KMS-11 (cell line): ENCODE data around the gene NUP214.

Experiments used
- H2AFZ ChIP-seq: fragments of 200-600 bp; sonication (generic); 2 replicates; pipeline ENCODE4 v1.6.1; 2016; ENCODE audit warnings: antibody characterized with exemption, mixed run types, low read depth
- H3K27ac ChIP-seq: fragments of 200-600 bp; sonication (generic); 2 replicates; pipeline ENCODE4 v1.6.1; 2016; ENCODE audit warnings: mild to moderate bottlenecking, mixed run types
- H3K27me3 ChIP-seq: fragments of 200-600 bp; sonication (generic); 2 replicates; pipeline ENCODE4 v1.6.1; 2017; ENCODE audit warnings: mild to moderate bottlenecking, low read depth, mixed run types, moderate library complexity; ENCODE audit not compliant: insufficient read depth
- H3K36me3 ChIP-seq: fragments of 200-600 bp; sonication (generic); 2 replicates; pipeline ENCODE4 v1.6.1; 2017; ENCODE audit warnings: mild to moderate bottlenecking, mixed run types; ENCODE audit not compliant: insufficient read depth
- H3K4me1 ChIP-seq: fragments of 200-600 bp; sonication (generic); 2 replicates; pipeline ENCODE4 v1.6.1; 2016; ENCODE audit warnings: mild to moderate bottlenecking, low read depth, mixed run types; ENCODE audit not compliant: poor library complexity, severe bottlenecking
- H3K4me2 ChIP-seq: fragments of 200-600 bp; sonication (generic); 2 replicates; pipeline ENCODE4 v1.7.0; 2016; ENCODE audit warnings: mild to moderate bottlenecking, mixed run types
- H3K4me3 ChIP-seq: fragments of 200-600 bp; sonication (generic); IDR thresholded peaks from 2 replicates; pipeline ENCODE4 v1.6.1; 2017; ENCODE audit warnings: low read depth, low read length, mixed read lengths; ENCODE audit not compliant: insufficient read depth
- H3K79me2 ChIP-seq: fragments of 200-600 bp; sonication (generic); 2 replicates; pipeline ENCODE4 v1.6.1; 2016; ENCODE audit warnings: low read depth, mixed run types; ENCODE audit not compliant: insufficient read depth
- H3K9ac ChIP-seq: fragments of 200-600 bp; sonication (generic); 2 replicates; pipeline ENCODE4 v1.6.1; 2016; ENCODE audit warnings: mild to moderate bottlenecking, mixed run types
- H4K20me1 ChIP-seq: fragments of 200-600 bp; sonication (generic); 2 replicates; pipeline ENCODE4 v1.6.1; 2016; ENCODE audit warnings: mild to moderate bottlenecking, mixed run types; ENCODE audit not compliant: insufficient read depth
- CTCF ChIP-seq: fragments of 200-600 bp; sonication (generic); conservative IDR thresholded peaks from 2 replicates; pipeline ENCODE4 v1.6.1; 2017; ENCODE audit warnings: low read depth, mild to moderate bottlenecking, antibody characterized with exemption, low read length, moderate library complexity, mixed read lengths

NUP214 gene

GRCh38 chr9:131101207-131101964 is 24.0 kb upstream of the NUP214 start:
- Histone ChIP-seq H3K79me2 (no peaks in the 10 kb centered on the region), H3K4me1 (no peaks in the 10 kb centered on the region), H3K4me3 (no peak overlapping the region), H3K27ac (no peak overlapping the region), H3K4me2 (no peak overlapping the region), H3K9ac (no peak overlapping the region), H3K27me3 (peaks cover 9% of the 10 kb centered on the region; the same call in 1 of the 2 replicates), H4K20me1 (no peaks in the 10 kb centered on the region), H2AFZ (no peak overlapping the region), H3K36me3 (no peaks in the 10 kb centered on the region)
- no peak for TF ChIP-seq CTCF

GRCh38 chr9:131103024-131103423 is 22.4 kb upstream of the NUP214 start:
- no peak for TF ChIP-seq CTCF
- Histone ChIP-seq H3K4me3 (no peak overlapping the region), H3K27ac (no peak overlapping the region), H3K4me2 (no peak overlapping the region), H3K27me3 (peaks cover 9% of the 10 kb centered on the region; the same call in 1 of the 2 replicates), H3K9ac (no peak overlapping the region), H3K79me2 (no peaks in the 10 kb centered on the region), H4K20me1 (no peaks in the 10 kb centered on the region), H2AFZ (no peak overlapping the region), H3K4me1 (no peaks in the 10 kb centered on the region), H3K36me3 (no peaks in the 10 kb centered on the region)

- Histone ChIP-seq H2AFZ (no peak overlapping the region), H3K27me3 (peaks cover 4% of the 10 kb centered on the region; the same call in 1 of the 2 replicates), H3K4me2 (no peak overlapping the region), H3K36me3 (no peaks in the 10 kb centered on the region), H3K4me1 (no peaks in the 10 kb centered on the region), H3K79me2 (no peaks in the 10 kb centered on the region), H3K4me3 (no peak overlapping the region), H3K27ac (no peak overlapping the region), H4K20me1 (no peaks in the 10 kb centered on the region), H3K9ac (no peak overlapping the region)
- no peak for TF ChIP-seq CTCF
These were observed 21.9 kb upstream of the NUP214 start for GRCh38 chr9:131103535-131103934.

GRCh38 chr9:131104016-131104740 is 21.2 kb upstream of the NUP214 start:
- H3K27me3 ChIP-seq = no peaks in the 10 kb centered on the region
- H3K4me3 ChIP-seq = no peak overlapping the region
- no peaks in the 10 kb centered on the region for H3K36me3 ChIP-seq
- no peak overlapping the region for H3K27ac ChIP-seq
- no peaks in the 10 kb centered on the region for H3K79me2 ChIP-seq
- H3K4me1 ChIP-seq = no peaks in the 10 kb centered on the region
- H2AFZ ChIP-seq = no peak overlapping the region
- H3K9ac ChIP-seq = no peak overlapping the region
- no peak overlapping the region for H3K4me2 ChIP-seq
- H4K20me1 ChIP-seq = no peaks in the 10 kb centered on the region
- TF ChIP-seq CTCF = no peak
